ENCODE results near the gene KRTAP4-6. TPM values are rescaled to one million over a fixed set of nuclear protein-coding genes. Genes with fewer than 3 reads are reported as not detected.
A peak's percentile ranks its signal among the peaks of the same experiment; 100 is the strongest.

Gene KRTAP4-6
- total and polyA plus RNA-seq, 8 donors, result not detected

DNA sequence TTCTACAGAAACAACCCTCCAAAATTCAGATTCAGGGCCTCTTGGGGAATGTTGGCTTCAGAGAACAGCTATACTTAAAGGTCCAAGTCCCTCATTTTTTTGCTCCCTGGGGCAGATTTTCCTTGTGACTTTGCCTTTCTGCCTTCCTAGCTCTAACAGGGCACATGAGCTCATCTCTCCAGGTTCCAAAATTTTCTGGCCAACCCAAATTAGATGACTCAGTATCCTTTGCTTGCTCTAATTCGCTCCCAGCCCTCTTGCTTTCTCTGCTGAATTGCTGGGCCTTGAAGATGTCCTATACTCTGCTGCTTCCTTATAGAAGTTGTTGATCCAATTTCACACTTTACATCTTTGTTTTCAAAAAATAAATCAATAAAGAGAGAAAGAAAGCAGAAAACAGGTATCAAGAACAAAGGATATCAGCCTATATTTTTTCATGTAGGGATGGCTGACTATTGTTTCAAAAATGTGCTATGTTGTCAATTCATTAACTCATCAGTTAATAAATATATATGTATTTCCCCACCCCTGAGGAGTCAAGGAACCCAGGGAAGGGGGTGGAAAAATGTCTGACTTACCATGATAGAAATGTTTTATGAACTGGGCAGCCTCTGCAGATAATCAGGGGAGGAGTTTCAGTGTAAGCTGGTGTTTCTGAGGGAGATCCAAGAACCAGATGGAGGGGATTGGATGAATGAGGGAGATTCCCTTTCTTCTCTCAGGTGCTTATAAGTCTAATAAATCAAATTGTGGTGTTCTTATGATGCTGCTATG lies 38.7 kb upstream of the KRTAP4-6 start:
- ATAC-seq (no peak), DNase-seq (no peak)
- Histone ChIP-seq H3K4me1 (no peaks in the 10 kb centered on the region), H3K36me3 (no peaks in the 10 kb centered on the region), H3K27ac (no peak overlapping the region), H3K27me3 (no peaks in the 10 kb centered on the region), H3K9me3 (no peaks in the 10 kb centered on the region), H3K4me3 (no peak overlapping the region)
- intact Hi-C loops (cut with DNase I), result no loop called here
- TF ChIP-seq, protein P1, sequence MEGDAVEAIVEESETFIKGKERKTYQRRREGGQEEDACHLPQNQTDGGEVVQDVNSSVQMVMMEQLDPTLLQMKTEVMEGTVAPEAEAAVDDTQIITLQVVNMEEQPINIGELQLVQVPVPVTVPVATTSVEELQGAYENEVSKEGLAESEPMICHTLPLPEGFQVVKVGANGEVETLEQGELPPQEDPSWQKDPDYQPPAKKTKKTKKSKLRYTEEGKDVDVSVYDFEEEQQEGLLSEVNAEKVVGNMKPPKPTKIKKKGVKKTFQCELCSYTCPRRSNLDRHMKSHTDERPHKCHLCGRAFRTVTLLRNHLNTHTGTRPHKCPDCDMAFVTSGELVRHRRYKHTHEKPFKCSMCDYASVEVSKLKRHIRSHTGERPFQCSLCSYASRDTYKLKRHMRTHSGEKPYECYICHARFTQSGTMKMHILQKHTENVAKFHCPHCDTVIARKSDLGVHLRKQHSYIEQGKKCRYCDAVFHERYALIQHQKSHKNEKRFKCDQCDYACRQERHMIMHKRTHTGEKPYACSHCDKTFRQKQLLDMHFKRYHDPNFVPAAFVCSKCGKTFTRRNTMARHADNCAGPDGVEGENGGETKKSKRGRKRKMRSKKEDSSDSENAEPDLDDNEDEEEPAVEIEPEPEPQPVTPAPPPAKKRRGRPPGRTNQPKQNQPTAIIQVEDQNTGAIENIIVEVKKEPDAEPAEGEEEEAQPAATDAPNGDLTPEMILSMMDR (IDR thresholded peaks at IDR 0.05), result no peak

DNA sequence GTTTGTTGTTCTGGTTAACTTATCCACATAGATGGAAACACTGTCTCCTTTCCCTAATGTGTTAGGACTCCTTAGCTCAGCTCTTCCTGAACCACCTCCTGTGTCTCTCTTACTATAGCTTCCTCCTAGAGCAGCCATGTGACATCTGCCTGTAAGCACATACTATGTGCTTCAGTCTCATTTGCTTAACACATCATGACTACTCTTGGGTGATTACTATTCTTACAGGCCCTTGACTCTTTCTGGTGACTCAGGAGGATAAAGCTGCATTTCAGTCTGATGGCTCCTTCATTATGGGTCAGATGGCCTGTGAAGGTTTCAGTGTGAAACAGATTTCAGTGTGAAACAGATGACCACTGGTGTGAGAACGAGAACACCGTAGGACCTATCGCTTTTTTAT lies 38.0 kb upstream of the KRTAP4-6 start:
- Histone ChIP-seq H3K36me3 (no peaks in the 10 kb centered on the region), H3K4me1 (no peaks in the 10 kb centered on the region), H3K27ac (no peak overlapping the region), H3K9me3 (no peaks in the 10 kb centered on the region), H3K4me3 (no peak overlapping the region), H3K27me3 (no peaks in the 10 kb centered on the region)
- ATAC-seq (no peak), DNase-seq (no peak)
- intact Hi-C loops (cut with DNase I), result no loop called here
- TF ChIP-seq, protein P1 (IDR thresholded peaks at IDR 0.05), result no peak

DNA sequence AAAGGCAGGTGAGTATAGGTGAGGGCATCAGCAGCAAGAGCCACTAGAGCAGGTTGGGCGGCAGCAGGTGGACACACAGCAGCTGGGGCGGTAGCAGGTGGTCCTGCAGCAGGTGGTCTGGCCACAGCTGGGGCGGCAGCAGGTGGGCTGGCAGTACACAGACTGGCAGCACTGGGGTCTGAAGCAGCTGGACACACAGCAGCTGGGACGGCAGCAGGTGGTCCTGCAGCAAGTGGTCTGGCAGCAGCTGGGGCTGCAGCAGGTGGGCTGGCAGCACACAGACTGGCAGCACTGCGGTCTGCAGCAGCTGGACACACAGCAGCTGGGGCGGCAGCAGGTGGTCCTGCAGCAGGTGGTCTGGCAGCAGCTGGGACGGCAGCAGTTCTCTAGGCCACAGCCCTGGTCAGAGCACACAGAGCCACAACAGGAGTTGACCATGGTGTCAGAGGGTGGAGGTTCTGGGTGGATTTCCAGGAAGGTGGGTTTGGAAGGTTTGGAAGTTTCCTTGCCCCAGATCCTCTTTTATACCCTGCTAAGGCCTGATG lies 37.5 kb upstream of the KRTAP4-6 start, which contains the start of gene KRTAP4-2:
KRTAP4-2 (minus strand) TSS at position 495 of the 545 bp plus-strand sequence; CDS start at position 438, 57 bp downstream.
- Histone ChIP-seq H3K27me3 (no peaks in the 10 kb centered on the region), H3K27ac (no peak within 1 kb of the TSS), H3K4me3 (no peak within 1 kb of the TSS), H3K4me1 (no peaks in the 10 kb centered on the region), H3K9me3 (no peaks in the 10 kb centered on the region), H3K36me3 (no peaks in the 10 kb centered on the region)
- TF ChIP-seq, protein P1 (IDR thresholded peaks at IDR 0.05), result no peak
- intact Hi-C loops (cut with DNase I), result no loop called here
- ATAC-seq (no peak), DNase-seq (peak in 1 of 4 donors; percentile 71)

DNA sequence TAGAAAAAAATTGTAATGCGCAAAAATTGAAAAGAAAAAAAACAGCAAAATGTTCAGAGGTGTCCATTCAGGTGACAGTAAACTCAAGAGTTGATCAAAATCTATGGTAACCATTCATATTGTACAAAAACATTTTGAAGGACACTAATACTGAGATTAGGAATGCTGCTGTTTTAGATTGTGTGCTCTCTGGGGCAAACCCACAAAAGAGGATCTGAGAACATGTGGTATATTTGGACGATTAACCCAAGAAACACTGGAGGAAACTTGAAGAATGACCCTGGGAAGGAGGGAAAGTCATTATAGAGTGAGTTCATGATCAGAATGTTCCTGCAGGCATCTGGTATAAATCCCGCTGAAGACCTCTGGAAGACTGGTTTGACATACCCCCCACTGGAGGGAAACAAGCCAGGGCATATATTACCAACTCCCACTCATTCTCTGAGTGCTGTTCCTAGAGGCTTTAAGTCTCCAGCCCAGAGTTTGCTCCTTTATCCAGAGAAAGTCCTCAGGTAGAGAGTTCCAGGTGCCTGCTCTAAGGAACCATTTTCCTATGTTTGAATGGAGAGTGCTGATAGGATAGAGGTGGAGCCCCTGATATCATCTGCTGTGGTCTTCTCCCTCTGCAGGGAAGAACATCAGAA lies 36.5 kb upstream of the KRTAP4-6 start:
- H3K27ac ChIP-seq, result no peak overlapping the region
- H3K4me3 ChIP-seq, result no peak overlapping the region
- intact Hi-C loops (cut with DNase I), result no loop called here
- no peaks in the 10 kb centered on the region for H3K4me1 ChIP-seq
- H3K27me3 ChIP-seq, result no peaks in the 10 kb centered on the region
- no peak for ATAC-seq
- TF ChIP-seq, protein P1 (IDR thresholded peaks at IDR 0.05), result no peak
- no peak for DNase-seq
- no peaks in the 10 kb centered on the region for H3K9me3 ChIP-seq
- H3K36me3 ChIP-seq, result no peaks in the 10 kb centered on the region

DNA sequence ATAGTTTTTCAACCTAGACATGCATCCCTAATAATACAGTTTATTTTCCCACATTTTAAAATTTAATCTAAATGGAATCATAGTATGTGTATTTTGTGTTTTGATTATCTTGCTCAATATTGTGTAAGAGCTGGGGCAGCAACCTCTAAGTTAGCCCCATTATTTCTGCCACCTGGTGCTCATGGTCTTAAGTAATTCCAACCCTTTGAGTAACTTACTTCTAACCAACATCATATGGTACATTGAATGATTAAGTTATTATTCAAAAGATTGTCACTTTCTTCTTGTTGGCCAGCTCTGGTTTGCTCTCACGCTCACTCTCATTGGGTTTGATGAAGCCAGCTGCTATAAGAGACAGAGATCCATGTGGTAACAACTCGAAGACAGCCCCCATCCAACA lies 31.5 kb upstream of the KRTAP4-6 start:
- intact Hi-C loops (cut with DNase I), result no loop called here
- TF ChIP-seq, protein P1 (IDR thresholded peaks at IDR 0.05), result no peak
- Histone ChIP-seq H3K36me3 (no peaks in the 10 kb centered on the region), H3K9me3 (no peaks in the 10 kb centered on the region), H3K4me1 (no peaks in the 10 kb centered on the region), H3K27ac (no peak overlapping the region), H3K4me3 (no peak overlapping the region), H3K27me3 (no peaks in the 10 kb centered on the region)
- ATAC-seq (no peak), DNase-seq (no peak)

Measured in left lung (tissue), 10 donors.